ENCODE data around the gene BRCC3. TPM values are rescaled to one million over a fixed set of nuclear protein-coding genes. Genes with fewer than 3 reads are reported as not detected.

BRCC3 gene
- total and polyA plus RNA-seq, 10 of the 15 experiments (the other 5 are each of a cell fraction or from before 2014, with no cell fraction given): 15.5 to 57.5 (median 35.6) TPM

DNA sequence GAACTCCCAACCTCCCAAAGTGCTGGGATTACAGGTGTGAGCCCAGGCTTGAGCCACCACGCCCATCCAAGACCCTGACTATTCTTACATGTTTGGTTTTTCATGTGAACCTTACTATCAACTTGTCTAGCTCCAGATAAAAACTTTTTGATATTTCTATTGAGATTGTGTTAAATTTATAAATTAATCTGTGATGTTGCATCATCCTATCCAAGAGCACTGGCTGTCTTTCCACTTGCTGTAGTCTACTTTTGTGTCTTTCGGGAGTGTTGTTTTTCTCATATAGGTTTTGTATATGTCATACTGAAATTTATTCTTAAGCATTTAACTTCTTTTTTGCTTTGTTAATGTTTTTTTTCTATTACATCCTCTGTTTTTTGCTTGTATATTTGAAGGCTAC is 34.6 kb downstream of the BRCC3 start:
- in situ Hi-C loops (cut with MboI) (no loop called here), intact Hi-C loops (cut with micrococcal nuclease; ENCODE audit: unreplicated experiment) (no loop called here)
- ChIA-PET SMC1A (ENCODE audit: uncharacterized antibody, unreplicated experiment) (interaction anchor here (1.7 kb wide), 1 partner anchor 12 kb away, joined by 4 read pairs; no protein-coding TSS in a partner anchor), POLR2A (no interaction called here), CTCF (interaction anchor here (1.3 to 3.5 kb wide), 2 partner anchors 11 to 126 kb away, joined by 4 to 15 read pairs; no protein-coding TSS in a partner anchor), RAD21 (ENCODE audit: unreplicated experiment) (no interaction called here)
- Histone ChIP-seq H3K36me3 (ENCODE audit: control insufficient read depth in 2 of 2, insufficient read depth in 2 of 2, low read length in 1 of 2) (peaks cover 0 to 2% of the 10 kb centered on the region in 2 experiments; a peak in 1 of 4 replicates), H3K27ac (ENCODE audit: control insufficient read depth, insufficient read depth) (no peak overlapping the region), H4K20me1 (ENCODE audit: control insufficient read depth, insufficient read depth) (no peaks in the 10 kb centered on the region), H3K79me2 (ENCODE audit: control insufficient read depth, insufficient read depth, low read length) (no peaks in the 10 kb centered on the region), H3K4me3 (no peak overlapping the region), H3K9ac (ENCODE audit: control insufficient read depth, insufficient read depth, low read length) (no peak overlapping the region), H3K27me3 (replicated peaks in 1 of 2; ENCODE audit: control insufficient read depth in 2 of 2, insufficient read depth in 2 of 2, low read length in 1 of 2) (no peaks in the 10 kb centered on the region), H2AFZ (ENCODE audit: control insufficient read depth, low read depth, low read length) (no peak overlapping the region), H3K4me2 (ENCODE audit: control insufficient read depth, insufficient read depth) (no peak overlapping the region), H3K9me3 (replicated peaks; ENCODE audit: control insufficient read depth, insufficient read depth, low read length) (no peaks in the 10 kb centered on the region), H3K4me1 (ENCODE audit: control insufficient read depth, insufficient read depth, low read length) (no peaks in the 10 kb centered on the region)
- TF ChIP-seq ZBED1 (IDR thresholded peaks at IDR 0.05; ENCODE audit: borderline replicate concordance) (no peak), MTA2 (IDR thresholded peaks at IDR 0.05; ENCODE audit: low read depth) (no peak), BACH1 (IDR thresholded peaks at IDR 0.05; ENCODE audit: borderline replicate concordance) (no peak), MYB (IDR thresholded peaks at IDR 0.05; ENCODE audit: borderline replicate concordance, low read depth, low read length) (no peak), DPF2 (IDR thresholded peaks at IDR 0.05) (no peak), PAX5 (IDR thresholded peaks at IDR 0.05; ENCODE audit: borderline replicate concordance, low read depth, low read length) (no peak), HDAC2 (IDR thresholded peaks at IDR 0.05) (no peak), NBN (IDR thresholded peaks at IDR 0.05) (no peak), ZNF384 (IDR thresholded peaks at IDR 0.05; ENCODE audit: borderline replicate concordance, low read depth, low read length) (no peak), CHD1 (IDR thresholded peaks at IDR 0.05; ENCODE audit: low read depth, low read length) (no peak), EGR1 (IDR thresholded peaks at IDR 0.05; ENCODE audit: borderline replicate concordance in 1 of 2, low read depth in 2 of 2, low read length in 2 of 2) (no peak), CHD2 (IDR thresholded peaks at IDR 0.05; ENCODE audit: borderline replicate concordance, low read depth, low read length) (no peak), FOXK2 (IDR thresholded peaks at IDR 0.05) (no peak), MEF2B (IDR thresholded peaks at IDR 0.05; ENCODE audit: partially characterized antibody, poor library complexity, severe bottlenecking) (no peak), ZNF622 (IDR thresholded peaks at IDR 0.05) (no peak)
- FAIRE-seq (no peak), ATAC-seq (no peak), DNase-seq (ENCODE audit: low read depth, low spot score) (no peak)
- WGBS (ENCODE audit: insufficient coverage, insufficient replicate concordance, low lambda C conversion rate, missing lambda C conversion rate): 82% methylated on average over 2 of the region's 2 CpGs
- BruUV-seq (replicated peaks): no TSS peak
